RWPE1 (cell line): ENCODE results near the gene ESM1.

ENCODE experiments used
- CTCF ChIA-PET: fragments of 350-600 bp; sonication (Branson Sonifier 250); formaldehyde crosslinking; extraction: SDS; loops from one replicate; lab custom pipeline; 2021; lab: Yijun Ruan, JAX
- POLR2A ChIA-PET: fragments of 400-600 bp; formaldehyde crosslinking; extraction: SDS; loops from one replicate; lab custom pipeline; 2020; ENCODE audit warnings: antibody characterized with exemption; ENCODE audit not compliant: low non-redundant PET; lab: Yijun Ruan, JAX
- DNase-seq: peaks from one replicate; pipeline ENCODE4 v3.0.0; 2012; ENCODE audit warnings: low spot score
- H3K27ac ChIP-seq: fragments of 450-650 bp; 2 replicates; pipeline ENCODE4 v1.5.1; 2017
- CTCF ChIP-seq: fragments of 450-650 bp; conservative IDR thresholded peaks from 2 replicates; pipeline ENCODE4 v1.5.1; 2017; ENCODE audit warnings: low read depth, mild to moderate bottlenecking

ESM1 gene

GRCh38 chr5:54997081-54997480 lies 11.7 kb upstream of the ESM1 start:
- H3K27ac ChIP-seq = no peak overlapping the region
- ChIA-PET POLR2A (no interaction called here), CTCF (interaction anchor here (0.6 kb wide), 1 partner anchor 36 kb away, joined by 3 read pairs; no protein-coding TSS in a partner anchor)
- no peak for DNase-seq
- TF ChIP-seq CTCF = no peak

- ChIA-PET CTCF (no interaction called here), POLR2A (no interaction called here)
- no peak for DNase-seq
- H3K27ac ChIP-seq = no peak overlapping the region
- no peak for TF ChIP-seq CTCF
These were observed 11.1 kb upstream of the ESM1 start for GRCh38 chr5:54996466-54996865.

GRCh38 chr5:54995168-54995567 lies 9.8 kb upstream of the ESM1 start:
- no peak overlapping the region for H3K27ac ChIP-seq
- TF ChIP-seq CTCF = no peak
- CTCF ChIA-PET = no interaction called here
- no peak for DNase-seq
- POLR2A ChIA-PET = no interaction called here

GRCh38 chr5:54994628-54995027 lies 9.2 kb upstream of the ESM1 start:
- H3K27ac ChIP-seq = no peak overlapping the region
- ChIA-PET CTCF (interaction anchor here (0.7 kb wide), 1 partner anchor 42 kb away, joined by 4 read pairs; no protein-coding TSS in a partner anchor), POLR2A (no interaction called here)
- no peak for TF ChIP-seq CTCF
- no peak for DNase-seq

GRCh38 chr5:54993318-54993717 lies 7.9 kb upstream of the ESM1 start:
- POLR2A ChIA-PET = no interaction called here
- DNase-seq = no peak
- no peak overlapping the region for H3K27ac ChIP-seq
- TF ChIP-seq CTCF = no peak
- CTCF ChIA-PET = interaction anchor here (0.6 kb wide), 1 partner anchor 772 kb away, joined by 3 read pairs; no protein-coding TSS in a partner anchor

GRCh38 chr5:54991416-54991815 lies 6.0 kb upstream of the ESM1 start:
- no peak for TF ChIP-seq CTCF
- no peak for DNase-seq
- CTCF ChIA-PET = interaction anchor here (1.1 kb wide), 1 partner anchor 47 kb away, joined by 3 read pairs; no protein-coding TSS in a partner anchor
- H3K27ac ChIP-seq = no peak overlapping the region
- POLR2A ChIA-PET = no interaction called here
